ENCODE results near the gene FKBP9.
"Not testable (repeated sequence)": the region's sequence is repeated elsewhere in the genome, so short reads cannot be mapped to it uniquely, and the experiment has no call there.

Gene FKBP9

GRCh38 chr7:32957326-32958045 is at the start of gene FKBP9:
FKBP9 (plus strand) TSS chr7:32957440; CDS start chr7:32957574, 134 bp downstream.
- no peak for FAIRE-seq

- FAIRE-seq = no peak
These were observed 47.0 kb upstream of the FKBP9 start for GRCh38 chr7:32910195-32910594.

GRCh38 chr7:32914184-32914583 is 43.1 kb upstream of the FKBP9 start:
- FAIRE-seq = no peak

GRCh38 chr7:32915041-32915536 is 42.2 kb upstream of the FKBP9 start:
- no peak for FAIRE-seq

- no peak for FAIRE-seq
These were observed 41.2 kb upstream of the FKBP9 start for GRCh38 chr7:32916006-32916405.

GRCh38 chr7:32916994-32917393 is 40.2 kb upstream of the FKBP9 start:
- FAIRE-seq = not testable (repeated sequence)

- FAIRE-seq = no peak
These were observed 35.3 kb upstream of the FKBP9 start for GRCh38 chr7:32921896-32922295.

GRCh38 chr7:32928785-32929298 is 28.4 kb upstream of the FKBP9 start:
- FAIRE-seq = no peak

GRCh38 chr7:32929430-32930143 is 27.7 kb upstream of the FKBP9 start:
- no peak for FAIRE-seq

- no peak for FAIRE-seq
These were observed 26.9 kb upstream of the FKBP9 start for GRCh38 chr7:32930378-32930777.

GRCh38 chr7:32935558-32935957 is 21.7 kb upstream of the FKBP9 start:
- FAIRE-seq = no peak

GRCh38 chr7:32936689-32937088 is 20.6 kb upstream of the FKBP9 start:
- FAIRE-seq = no peak

GRCh38 chr7:32937344-32938174 is 19.7 kb upstream of the FKBP9 start:
- no peak for FAIRE-seq

GRCh38 chr7:32941181-32941580 is 16.1 kb upstream of the FKBP9 start:
- FAIRE-seq = no peak

- no peak for FAIRE-seq
These were observed 15.4 kb upstream of the FKBP9 start for GRCh38 chr7:32941681-32942414.

GRCh38 chr7:32942415-32943251 is 14.6 kb upstream of the FKBP9 start:
- no peak for FAIRE-seq

- FAIRE-seq = no peak
These were observed 13.8 kb upstream of the FKBP9 start for GRCh38 chr7:32943252-32944030.

GRCh38 chr7:32947420-32947983 is 9.7 kb upstream of the FKBP9 start:
- no peak for FAIRE-seq

- no peak for FAIRE-seq
These were observed 9.0 kb upstream of the FKBP9 start for GRCh38 chr7:32948202-32948601.

- FAIRE-seq = no peak
These were observed 4.4 kb upstream of the FKBP9 start for GRCh38 chr7:32952876-32953275.

Data from TTC549 (cell line).